GM18505 (cell line): Measurements from ENCODE around the gene PFKFB3.
"Not testable (repeated sequence)": the region's sequence is repeated elsewhere in the genome, so short reads cannot be mapped to it uniquely, and the experiment has no call there.

Experiments
- ATAC-seq: cut with Tn5 transposase; IDR thresholded peaks from one replicate; pipeline ENCODE4 v1.9.1; 2021; ENCODE audit not compliant: unreplicated experiment
- POLR2A ChIP-seq: IDR thresholded peaks from 4 replicates; pipeline ENCODE4 v1.6.1; 2011; ENCODE audit warnings: borderline replicate concordance; ENCODE audit not compliant: insufficient read depth, insufficient read length; ENCODE audit errors: extremely low read depth

Gene PFKFB3

DNA sequence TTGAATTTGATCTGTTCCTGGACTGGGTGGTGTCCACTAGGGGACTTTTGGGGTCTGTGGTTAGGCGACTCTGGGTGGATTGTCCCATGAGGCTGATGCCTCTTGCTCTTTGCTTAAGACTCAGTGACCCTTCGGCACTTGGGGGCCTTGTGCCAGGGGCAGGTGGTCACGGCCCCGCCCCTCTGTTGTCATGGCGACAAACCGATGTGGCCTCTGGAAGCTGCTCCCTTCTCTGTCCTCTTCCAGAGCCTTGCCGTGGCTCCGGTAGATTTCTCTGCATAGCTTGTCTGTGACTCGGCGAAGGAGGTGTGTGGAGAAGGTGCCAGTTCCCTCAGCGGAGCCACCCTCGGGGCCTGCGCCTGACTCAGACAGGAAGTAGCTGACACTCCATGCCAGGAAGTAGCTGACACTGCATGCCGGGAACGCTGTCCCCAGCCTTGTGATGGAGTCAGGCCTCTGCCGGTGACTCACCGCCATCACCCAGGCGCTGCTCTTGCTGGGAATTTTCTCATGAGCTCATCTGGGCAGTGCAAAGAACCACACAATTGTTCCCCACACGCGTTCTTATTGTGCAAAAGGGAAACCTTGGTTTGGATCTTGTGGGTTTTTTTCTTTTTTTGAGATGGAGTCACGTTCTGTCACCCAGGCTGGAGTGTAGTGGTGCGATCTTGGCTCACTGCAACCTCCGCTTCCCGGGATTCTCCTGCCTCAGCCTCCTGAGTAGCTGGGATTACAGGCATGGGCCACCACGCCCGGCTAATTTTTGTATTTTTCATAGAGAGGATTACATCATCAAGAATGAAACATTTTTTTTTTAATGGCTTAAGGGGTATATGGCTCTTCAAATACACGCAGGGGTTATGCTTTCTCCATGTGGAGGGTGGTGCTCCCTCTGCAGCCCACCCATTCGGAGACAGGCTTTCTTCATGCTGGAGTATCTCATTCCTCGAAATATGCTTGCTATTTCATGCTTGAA is 72.6 kb downstream of the PFKFB3 start:
- TF ChIP-seq POLR2A: peak; percentile 61
- ATAC-seq: peak; percentile 73

DNA sequence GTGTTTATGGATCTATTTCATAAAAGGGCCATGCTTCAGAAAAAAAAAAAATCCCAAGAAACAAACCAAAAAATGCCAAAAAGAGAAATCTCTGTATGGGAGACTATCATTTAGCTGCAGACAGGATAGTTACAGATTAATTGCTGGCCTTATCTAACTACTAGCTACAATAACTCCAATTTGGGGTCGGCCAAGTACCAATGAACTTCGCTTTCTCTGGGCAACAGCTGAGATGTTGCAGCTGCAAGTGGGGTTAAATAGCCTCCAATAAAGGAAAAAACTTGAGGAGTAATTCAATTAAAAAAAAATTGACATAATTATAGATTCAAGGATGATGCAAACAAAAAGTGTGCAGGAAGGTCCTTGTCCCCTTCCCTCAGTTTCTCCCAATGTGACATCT is 73.6 kb downstream of the PFKFB3 start:
- no peak for TF ChIP-seq POLR2A
- no peak for ATAC-seq

- ATAC-seq: no peak
- no peak for TF ChIP-seq POLR2A
Observed at GRCh38 chr10:6278519-6279120, 75.9 kb downstream of the PFKFB3 start.

DNA sequence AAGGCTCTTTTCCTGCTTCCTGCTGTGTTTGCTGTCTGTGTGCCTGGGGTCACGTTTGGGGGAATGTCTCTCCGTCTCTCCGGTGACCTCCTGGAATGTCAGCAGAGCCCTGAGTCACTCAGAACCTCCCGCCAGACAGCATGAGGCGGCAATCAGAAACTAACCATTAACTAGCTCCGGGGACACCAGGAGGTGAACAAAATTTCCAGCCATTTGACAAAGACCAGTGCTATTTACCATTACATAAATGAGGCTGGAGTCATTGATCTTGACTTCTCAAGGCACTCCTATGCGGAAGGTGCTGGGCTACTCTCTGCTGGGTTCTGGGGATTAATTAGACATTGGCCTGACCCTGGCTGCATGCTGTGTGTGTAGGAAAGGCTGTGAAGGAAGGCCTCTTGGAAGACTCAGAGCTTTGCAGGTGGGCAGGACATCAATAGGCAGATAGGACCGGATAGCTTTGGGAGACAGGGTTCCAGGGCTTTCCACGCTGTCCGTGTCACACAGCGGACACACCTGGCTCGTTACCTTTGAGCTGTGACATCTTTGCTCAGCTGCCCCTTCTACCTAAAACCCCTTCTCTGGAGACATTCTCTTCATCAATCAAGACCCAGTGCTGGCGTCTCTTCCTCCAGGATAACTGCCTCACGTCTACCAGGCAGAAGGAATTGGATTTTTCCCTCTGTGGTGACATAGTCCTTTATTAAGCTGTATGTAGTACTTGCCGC is 77.0 kb downstream of the PFKFB3 start:
- no peak for TF ChIP-seq POLR2A
- ATAC-seq: no peak

- TF ChIP-seq POLR2A: no peak
- no peak for ATAC-seq
Observed at GRCh38 chr10:6280291-6280690, 77.6 kb downstream of the PFKFB3 start.

DNA sequence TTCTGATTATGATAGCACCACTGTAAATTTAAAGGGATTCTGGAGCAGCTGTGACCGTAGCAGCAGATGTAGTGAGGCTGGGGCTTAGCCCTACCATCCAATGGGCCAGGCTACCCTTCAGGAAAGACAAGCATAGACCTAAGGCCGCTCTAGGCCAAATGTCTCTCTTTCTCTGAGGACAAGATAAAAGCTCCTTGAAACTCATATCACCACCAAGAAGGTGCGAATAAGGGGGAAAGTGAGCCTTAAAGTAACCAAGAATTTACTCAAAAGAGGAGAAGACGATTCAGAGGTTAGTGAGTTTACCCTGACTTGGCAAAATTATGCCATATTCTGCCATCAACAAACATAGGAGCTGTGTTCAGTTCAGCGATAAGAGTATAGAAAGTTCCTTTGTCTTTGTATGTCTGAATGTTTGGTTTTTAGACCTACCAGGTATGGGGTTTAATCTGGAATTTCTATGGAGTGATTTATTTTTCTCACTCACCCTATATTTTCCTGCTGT is 79.8 kb downstream of the PFKFB3 start:
- ATAC-seq: no peak
- TF ChIP-seq POLR2A: no peak

DNA sequence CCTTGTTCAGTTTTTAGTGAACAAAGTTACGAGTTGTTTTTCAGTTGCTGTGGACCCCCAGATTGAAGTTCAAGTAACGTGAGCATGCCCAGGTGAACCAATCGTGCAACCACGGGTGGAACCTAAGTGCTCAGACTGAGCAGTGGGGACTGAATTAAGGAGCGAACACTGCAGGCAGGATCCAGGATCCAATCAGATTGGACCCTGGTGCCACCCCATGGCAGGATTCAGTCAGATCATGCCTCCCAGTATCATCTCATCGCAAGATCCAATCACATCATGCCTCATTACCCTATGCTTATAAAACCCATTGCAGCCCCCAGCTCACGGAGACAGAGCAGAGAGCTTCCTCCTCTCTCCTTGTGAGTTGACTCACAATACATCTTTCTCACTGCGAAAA is 80.9 kb downstream of the PFKFB3 start:
- no peak for TF ChIP-seq POLR2A
- no peak for ATAC-seq

DNA sequence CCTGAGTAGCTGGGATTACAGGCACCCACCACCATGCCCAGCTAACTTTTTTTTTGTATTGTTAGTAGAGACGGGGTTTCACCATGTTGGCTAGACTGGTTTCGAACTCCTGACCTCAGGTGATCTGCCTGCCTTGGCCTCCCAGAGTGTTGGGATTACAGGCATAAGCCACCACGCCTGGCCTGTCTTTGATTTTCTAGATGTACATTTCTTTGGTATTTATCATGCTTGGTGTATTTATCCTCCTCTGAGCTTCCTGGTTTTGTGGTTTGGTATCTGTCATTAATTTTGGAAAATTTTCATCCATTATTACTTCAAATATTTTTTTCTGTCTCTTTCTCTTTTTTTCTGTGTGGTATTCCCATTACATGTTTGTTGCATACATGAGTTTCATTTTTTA is 87.9 kb downstream of the PFKFB3 start:
- ATAC-seq: not testable (repeated sequence)

GRCh38 chr10:6292741-6293151 is 90.0 kb downstream of the PFKFB3 start:
- no peak for ATAC-seq
- TF ChIP-seq POLR2A: no peak

DNA sequence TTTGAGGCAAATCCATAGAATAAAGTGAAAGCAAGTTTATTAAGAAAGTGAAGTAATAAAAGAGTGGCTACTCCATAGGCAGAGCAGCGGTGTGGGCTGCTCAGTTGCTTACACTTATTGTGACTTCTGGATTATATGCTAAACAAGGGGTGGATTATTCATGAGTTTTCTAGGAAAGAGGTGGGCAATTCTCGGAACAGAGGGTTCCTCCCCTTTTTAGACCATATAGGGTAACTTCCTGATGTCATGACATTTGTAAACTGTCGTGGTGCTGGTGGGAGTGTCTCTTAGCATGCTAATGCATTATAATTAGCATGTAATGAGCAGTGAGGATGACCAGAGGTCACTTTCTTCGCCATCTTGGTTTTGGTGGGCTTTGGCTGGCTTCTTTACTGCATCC is 93.7 kb downstream of the PFKFB3 start:
- ATAC-seq: not testable (repeated sequence)

- ATAC-seq: no peak
- no peak for TF ChIP-seq POLR2A
Observed at GRCh38 chr10:6296828-6297251, 94.1 kb downstream of the PFKFB3 start.

DNA sequence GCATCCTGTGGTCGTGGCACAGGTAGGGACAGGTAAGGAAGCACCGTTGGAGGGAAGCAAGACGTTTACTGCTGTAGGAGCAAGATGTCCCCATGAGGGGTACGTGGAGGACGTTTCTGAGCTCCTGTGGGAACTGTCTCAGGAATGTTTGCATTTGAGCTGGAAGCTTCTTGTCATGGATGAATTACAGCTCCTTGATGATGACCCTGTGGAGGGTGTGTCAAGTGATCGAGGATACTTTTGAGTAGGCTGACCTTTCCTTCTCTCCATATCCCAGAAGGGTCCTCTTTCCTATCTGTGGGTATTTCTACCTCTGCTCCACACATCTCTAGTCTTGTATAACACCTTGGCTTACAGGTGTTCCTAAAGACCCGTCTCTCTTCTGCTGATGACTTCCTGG is 94.8 kb downstream of the PFKFB3 start:
- no peak for TF ChIP-seq POLR2A
- no peak for ATAC-seq

- no peak for ATAC-seq
- no peak for TF ChIP-seq POLR2A
Observed at GRCh38 chr10:6297951-6298381, 95.2 kb downstream of the PFKFB3 start.
